Glutamatergic neuron (in vitro differentiated cells): ENCODE results near the gene SERINC3. TPM values are rescaled to one million over a fixed set of nuclear protein-coding genes. Genes with fewer than 3 reads are reported as not detected.

Source experiments
- DNase-seq: peaks from one replicate; pipeline ENCODE4 v3.0.0; 2022
- H3K27ac Mint-ChIP-seq: one replicate; pipeline ENCODE4 v1.8.0; 2020; ENCODE audit warnings: mild to moderate bottlenecking, mixed read lengths, inconsistent platforms; ENCODE audit not compliant: unreplicated experiment
- H3K27me3 Mint-ChIP-seq: one replicate; pipeline ENCODE4 v1.8.0; 2020; ENCODE audit warnings: mild to moderate bottlenecking, moderate library complexity, mixed read lengths, inconsistent platforms; ENCODE audit not compliant: unreplicated experiment
- H3K36me3 Mint-ChIP-seq: one replicate; pipeline ENCODE4 v1.8.0; 2020; ENCODE audit warnings: mild to moderate bottlenecking, mixed read lengths, inconsistent platforms; ENCODE audit not compliant: unreplicated experiment
- H3K4me1 Mint-ChIP-seq: one replicate; pipeline ENCODE4 v1.8.0; 2020; ENCODE audit warnings: mild to moderate bottlenecking, low read depth, mixed read lengths, inconsistent platforms; ENCODE audit not compliant: unreplicated experiment
- H3K4me3 Mint-ChIP-seq: one replicate; pipeline ENCODE4 v1.8.0; 2020; ENCODE audit warnings: mild to moderate bottlenecking, mixed read lengths, inconsistent platforms; ENCODE audit not compliant: unreplicated experiment
- H3K9me3 Mint-ChIP-seq: one replicate; pipeline ENCODE4 v1.8.0; 2020; ENCODE audit warnings: mild to moderate bottlenecking, moderate library complexity, mixed read lengths, inconsistent platforms; ENCODE audit not compliant: unreplicated experiment
- CTCF ChIP-seq: fragments of 200-600 bp; sonication (generic); IDR thresholded peaks from one replicate; pipeline ENCODE4 v1.5.0; 2021; ENCODE audit not compliant: partially characterized antibody, unreplicated experiment
- total RNA-seq: library from RNA; stranded (reverse); fragmentation: NEBNext Ultra II Directional; extraction: Animal tissue kit (Norgen Biotek cat#: 25700); gene quantifications from one replicate; pipeline ENCODE4 v1.2.1, GENCODE V29; 2021; ENCODE audit not compliant: unreplicated experiment

Gene SERINC3
- total RNA-seq, 1 donor from 2014 or later, result 125 TPM

- no peak for DNase-seq
- no peak overlapping the region for H3K27ac Mint-ChIP-seq
- peaks cover 6% of the 10 kb centered on the region for H3K4me1 Mint-ChIP-seq
- no peak overlapping the region for H3K4me3 Mint-ChIP-seq
- TF ChIP-seq CTCF, result no peak
- no peaks in the 10 kb centered on the region for H3K36me3 Mint-ChIP-seq
- H3K27me3 Mint-ChIP-seq, result no peaks in the 10 kb centered on the region
- no peaks in the 10 kb centered on the region for H3K9me3 Mint-ChIP-seq
Measured at GRCh38 chr20:44552950-44553908, 31.4 kb upstream of the SERINC3 start.

- no peaks in the 10 kb centered on the region for H3K27me3 Mint-ChIP-seq
- no peak overlapping the region for H3K27ac Mint-ChIP-seq
- no peaks in the 10 kb centered on the region for H3K36me3 Mint-ChIP-seq
- no peak overlapping the region for H3K4me3 Mint-ChIP-seq
- H3K9me3 Mint-ChIP-seq, result no peaks in the 10 kb centered on the region
- TF ChIP-seq CTCF, result no peak
- DNase-seq, result no peak
- H3K4me1 Mint-ChIP-seq, result peaks cover 6% of the 10 kb centered on the region
Measured at GRCh38 chr20:44552568-44552949, 30.7 kb upstream of the SERINC3 start.

- H3K9me3 Mint-ChIP-seq, result no peaks in the 10 kb centered on the region
- no peak overlapping the region for H3K4me3 Mint-ChIP-seq
- DNase-seq, result no peak
- H3K27me3 Mint-ChIP-seq, result no peaks in the 10 kb centered on the region
- no peak for TF ChIP-seq CTCF
- no peak overlapping the region for H3K27ac Mint-ChIP-seq
- H3K4me1 Mint-ChIP-seq, result peaks cover 6% of the 10 kb centered on the region
- no peaks in the 10 kb centered on the region for H3K36me3 Mint-ChIP-seq
Measured at GRCh38 chr20:44552050-44552449, 30.2 kb upstream of the SERINC3 start.

- TF ChIP-seq CTCF, result no peak
- no peaks in the 10 kb centered on the region for H3K36me3 Mint-ChIP-seq
- no peaks in the 10 kb centered on the region for H3K9me3 Mint-ChIP-seq
- H3K4me3 Mint-ChIP-seq, result no peak overlapping the region
- H3K27ac Mint-ChIP-seq, result no peak overlapping the region
- H3K4me1 Mint-ChIP-seq, result peaks cover 6% of the 10 kb centered on the region
- H3K27me3 Mint-ChIP-seq, result no peaks in the 10 kb centered on the region
- no peak for DNase-seq
Measured at GRCh38 chr20:44549123-44549522, 27.3 kb upstream of the SERINC3 start.

- H3K4me1 Mint-ChIP-seq, result no peaks in the 10 kb centered on the region
- no peaks in the 10 kb centered on the region for H3K9me3 Mint-ChIP-seq
- DNase-seq, result no peak
- no peaks in the 10 kb centered on the region for H3K36me3 Mint-ChIP-seq
- no peak overlapping the region for H3K27ac Mint-ChIP-seq
- H3K27me3 Mint-ChIP-seq, result no peaks in the 10 kb centered on the region
- TF ChIP-seq CTCF, result no peak
- no peak overlapping the region for H3K4me3 Mint-ChIP-seq
Measured at GRCh38 chr20:44547419-44547818, 25.5 kb upstream of the SERINC3 start.
